G401 (cell line): ENCODE results near the gene TFIP11. TPM values are rescaled to one million over a fixed set of nuclear protein-coding genes. Genes with fewer than 3 reads are reported as not detected.

Experiments used
- total RNA-seq: library from RNA; depleted of rRNA; stranded (reverse); fragments of >200 nt; shearing (Covaris generic); gene quantifications from 2 replicates; pipeline ENCODE4 v1.2.3, GENCODE V29; 2014; rRNA removed

TFIP11 gene
- total RNA-seq, 1 experiment from 2014 or later = 39.1 TPM

Other genes with a start within 250 kb of the TFIP11 start
- 2.8 and 3.2 TPM in 2 replicates for gene ASPHD2, start 83.2 kb downstream of the TFIP11 start, total RNA-seq
- 23.6 and 32.7 TPM in 2 replicates for gene HPS4, start 28.7 kb downstream of the TFIP11 start, total RNA-seq
- gene SRRD, start 28.6 kb downstream of the TFIP11 start, total RNA-seq = 32.4 and 47.1 TPM in 2 replicates
- 24.1 and 55.9 TPM in 2 replicates for gene TPST2, start 77.7 kb upstream of the TFIP11 start, total RNA-seq
- gene CRYBB1, start 105.6 kb upstream of the TFIP11 start, total RNA-seq = not detected in 2 replicates
- gene CRYBA4, start 109.5 kb upstream of the TFIP11 start, total RNA-seq = not detected in 2 replicates
- 0.14 TPM in 1 of 2 replicates, not detected in the other for gene MIAT, start 145.1 kb upstream of the TFIP11 start, total RNA-seq